CD4-positive, alpha-beta T cell (primary cell): Measurements from ENCODE around the gene CERK. TPM values are rescaled to one million over a fixed set of nuclear protein-coding genes. Genes with fewer than 3 reads are reported as not detected.
A peak's percentile ranks its signal among the peaks of the same experiment; 100 is the strongest.

Experiments
- ATAC-seq: fragments of 200-7000 bp; cut with Tn5 transposase; one replicate; pipeline ENCODE4 v1.10.0; 2022; ENCODE audit warnings: mild to moderate bottlenecking; ENCODE audit not compliant: poor library complexity
- CTCF ChIA-PET: fragments of 350-600 bp; sonication (Branson Sonifier 250); formaldehyde crosslinking; loops from one replicate; lab custom pipeline; 2021; ENCODE audit warnings: antibody characterized with exemption, inconsistent platforms; lab: Charles Lee
- POLR2A ChIA-PET: fragments of 350-600 bp; sonication (Branson Sonifier 250); formaldehyde crosslinking; loops from one replicate; lab custom pipeline; 2021; ENCODE audit warnings: antibody characterized with exemption, inconsistent platforms; lab: Charles Lee
- DNase-seq, 14 experiments: peaks; one replicate each; pipeline ENCODE4 v3.0.0-alpha.2; 2013 to 2020; ENCODE audit warnings: mixed read lengths in 2 of 14
- H3K27ac ChIP-seq, 2 donors: one replicate each; pipeline versions ENCODE4 v1.5.1 to v1.7.0; 2013; ENCODE audit warnings: low read length in 2 of 2, low read depth in 1 of 2, mild to moderate bottlenecking in 1 of 2
- H3K27me3 ChIP-seq, 2 experiments: 1 replicate in 1 of 2; 2 replicates in 1 of 2; pipeline versions ENCODE4 v1.6.1 to v1.7.0; 2013; ENCODE audit warnings: low read length in 2 of 2, control low read depth in 1 of 2, mild to moderate bottlenecking in 1 of 2, moderate library complexity in 1 of 2; ENCODE audit not compliant: insufficient read depth in 2 of 2, control insufficient read depth in 1 of 2
- H3K36me3 ChIP-seq: one replicate; pipeline ENCODE4 v1.6.1; 2013; ENCODE audit warnings: low read length, control low read depth; ENCODE audit not compliant: insufficient read depth
- H3K4me1 ChIP-seq: one replicate; pipeline ENCODE4 v1.6.1; 2013; ENCODE audit warnings: low read length, control low read depth; ENCODE audit not compliant: insufficient read depth
- H3K4me3 ChIP-seq: one replicate; pipeline ENCODE4 v1.5.1; 2013; ENCODE audit warnings: mild to moderate bottlenecking, low read length, moderate library complexity
- H3K9me3 ChIP-seq, 2 experiments: 1 replicate in 1 of 2; 2 replicates in 1 of 2; pipeline versions ENCODE4 v1.6.1 to v1.7.0; 2013; ENCODE audit warnings: low read length in 2 of 2, mild to moderate bottlenecking in 2 of 2, control low read depth in 1 of 2, moderate library complexity in 1 of 2; ENCODE audit not compliant: control insufficient read depth in 1 of 2, insufficient read depth in 1 of 2
- H3K27ac Mint-ChIP-seq: one replicate; pipeline ENCODE4 v1.8.0; 2020; ENCODE audit warnings: mixed read lengths
- H3K27me3 Mint-ChIP-seq: one replicate; pipeline ENCODE4 v1.8.0; 2021; ENCODE audit warnings: mixed read lengths
- H3K36me3 Mint-ChIP-seq: one replicate; pipeline ENCODE4 v1.8.0; 2021; ENCODE audit warnings: low read depth, mixed read lengths
- H3K4me1 Mint-ChIP-seq: one replicate; pipeline ENCODE4 v1.8.0; 2021; ENCODE audit warnings: low read depth, mixed read lengths
- H3K4me3 Mint-ChIP-seq: one replicate; pipeline ENCODE4 v1.8.0; 2020; ENCODE audit warnings: mild to moderate bottlenecking, mixed read lengths
- H3K9me3 Mint-ChIP-seq: one replicate; pipeline ENCODE4 v1.8.0; 2020; ENCODE audit warnings: mixed read lengths
- intact Hi-C, 2 experiments: fragments of 100-400 bp; cut with DNase I in 1 of 2; cut with micrococcal nuclease in 1 of 2; formaldehyde crosslinking; loops; one replicate each; pipeline versions ENCODE4 v1.15.1 to v1.9.0; 2023 to 2025; cut with DNase I, micrococcal nuclease
- total RNA-seq, 174 experiments: library from RNA in 2 of 174; stranded (reverse) in 2 of 174; gene quantifications; one replicate each; pipeline ENCODE4 v1.2.3 and lab custom pipeline; 2021 to 2026
- TF ChIP-seq, protein P1 (sequence below): fragments of 200-600 bp; IDR thresholded peaks from one replicate; pipeline ENCODE4 v1.8.0; 2022; ENCODE audit warnings: antibody characterized with exemption, mild to moderate bottlenecking

The CERK gene
- total RNA-seq, 2 experiments from 2014 or later = 84.6 to 88.5 TPM

DNA sequence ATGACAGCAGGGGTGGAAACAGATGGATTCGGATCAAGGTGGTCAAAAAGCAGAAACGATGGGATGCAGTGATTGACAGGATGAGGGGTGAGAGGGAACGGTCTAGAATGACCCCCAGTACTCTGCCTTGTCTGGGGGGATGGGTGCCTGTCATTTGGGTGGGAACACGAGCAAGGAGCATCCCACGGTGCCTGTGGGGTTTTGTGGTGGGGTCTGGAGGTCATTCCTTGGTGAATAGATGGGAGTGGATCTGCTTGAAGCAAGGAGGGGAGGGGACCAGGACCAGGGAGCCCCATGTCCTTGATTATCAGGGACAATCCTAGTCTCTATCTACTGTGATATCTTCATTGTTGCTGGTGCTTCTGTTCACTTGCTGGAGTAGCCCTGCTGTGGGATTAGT, 8.1 kb upstream of the CERK start:
- peaks cover 0 to 7% of the 10 kb centered on the region in 2 experiments for H3K9me3 ChIP-seq
- no peaks in the 10 kb centered on the region for H3K36me3 ChIP-seq
- no peaks in the 10 kb centered on the region for H3K27me3 ChIP-seq
- ATAC-seq = no peak
- H3K4me3 Mint-ChIP-seq = peak overlapping the region; percentile 20
- H3K4me1 Mint-ChIP-seq = peaks cover 32% of the 10 kb centered on the region
- TF ChIP-seq, protein P1, sequence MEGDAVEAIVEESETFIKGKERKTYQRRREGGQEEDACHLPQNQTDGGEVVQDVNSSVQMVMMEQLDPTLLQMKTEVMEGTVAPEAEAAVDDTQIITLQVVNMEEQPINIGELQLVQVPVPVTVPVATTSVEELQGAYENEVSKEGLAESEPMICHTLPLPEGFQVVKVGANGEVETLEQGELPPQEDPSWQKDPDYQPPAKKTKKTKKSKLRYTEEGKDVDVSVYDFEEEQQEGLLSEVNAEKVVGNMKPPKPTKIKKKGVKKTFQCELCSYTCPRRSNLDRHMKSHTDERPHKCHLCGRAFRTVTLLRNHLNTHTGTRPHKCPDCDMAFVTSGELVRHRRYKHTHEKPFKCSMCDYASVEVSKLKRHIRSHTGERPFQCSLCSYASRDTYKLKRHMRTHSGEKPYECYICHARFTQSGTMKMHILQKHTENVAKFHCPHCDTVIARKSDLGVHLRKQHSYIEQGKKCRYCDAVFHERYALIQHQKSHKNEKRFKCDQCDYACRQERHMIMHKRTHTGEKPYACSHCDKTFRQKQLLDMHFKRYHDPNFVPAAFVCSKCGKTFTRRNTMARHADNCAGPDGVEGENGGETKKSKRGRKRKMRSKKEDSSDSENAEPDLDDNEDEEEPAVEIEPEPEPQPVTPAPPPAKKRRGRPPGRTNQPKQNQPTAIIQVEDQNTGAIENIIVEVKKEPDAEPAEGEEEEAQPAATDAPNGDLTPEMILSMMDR = no peak
- H3K27ac Mint-ChIP-seq = peak overlapping the region; percentile 81
- CTCF ChIA-PET = interaction anchor here (2.9 kb wide), 1 partner anchor 13 kb away, joined by 8 read pairs; no protein-coding TSS in a partner anchor
- peak overlapping the region in 1 of 2 donors; percentile 5 for H3K27ac ChIP-seq
- no peaks in the 10 kb centered on the region for H3K27me3 Mint-ChIP-seq
- H3K36me3 Mint-ChIP-seq = no peaks in the 10 kb centered on the region
- no peaks in the 10 kb centered on the region for H3K9me3 Mint-ChIP-seq
- H3K4me3 ChIP-seq = no peak overlapping the region
- POLR2A ChIA-PET = no interaction called here
- no peak for DNase-seq
- H3K4me1 ChIP-seq = peaks cover 35% of the 10 kb centered on the region
- intact Hi-C loops = no loop called here

DNA sequence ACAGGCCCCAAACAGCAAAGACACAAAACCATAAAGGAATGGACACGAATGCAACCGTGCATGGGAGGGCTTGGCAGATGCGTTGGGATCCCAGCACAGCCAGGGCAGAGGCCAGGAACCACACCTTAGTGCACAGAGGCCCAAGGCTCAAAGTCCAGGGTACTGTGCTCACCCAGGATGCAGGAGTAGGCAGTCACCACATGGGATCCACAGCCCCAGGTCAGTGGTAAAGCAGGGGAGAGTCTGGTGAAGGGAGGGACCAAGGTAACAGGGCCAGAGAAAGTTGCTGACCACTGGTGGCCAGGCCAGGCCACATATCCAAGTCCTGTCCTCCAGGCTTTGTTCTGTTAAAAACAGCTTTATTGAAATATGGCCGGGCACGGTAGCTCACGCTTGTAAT, 6.5 kb upstream of the CERK start:
- Histone ChIP-seq H3K9me3 (peaks cover 0 to 7% of the 10 kb centered on the region in 2 experiments), H3K27me3 (no peaks in the 10 kb centered on the region), H3K27ac (no peak overlapping the region), H3K36me3 (no peaks in the 10 kb centered on the region), H3K4me1 (peaks cover 23% of the 10 kb centered on the region), H3K4me3 (no peak overlapping the region)
- DNase-seq = no peak
- Mint-ChIP-seq H3K9me3 (no peaks in the 10 kb centered on the region), H3K4me1 (peaks cover 24% of the 10 kb centered on the region), H3K36me3 (no peaks in the 10 kb centered on the region), H3K27me3 (no peaks in the 10 kb centered on the region), H3K27ac (peak overlapping the region; percentile 72), H3K4me3 (no peak overlapping the region)
- intact Hi-C loops = no loop called here
- POLR2A ChIA-PET = interaction anchor here (1.3 kb wide), 1 partner anchor 18 kb away, joined by 4 read pairs; the partner anchor contains the start of gene TBC1D22A
- ATAC-seq = no peak
- TF ChIP-seq, protein P1 = no peak
- CTCF ChIA-PET = interaction anchor here (2.9 kb wide), 1 partner anchor 14 kb away, joined by 8 read pairs; no protein-coding TSS in a partner anchor

DNA sequence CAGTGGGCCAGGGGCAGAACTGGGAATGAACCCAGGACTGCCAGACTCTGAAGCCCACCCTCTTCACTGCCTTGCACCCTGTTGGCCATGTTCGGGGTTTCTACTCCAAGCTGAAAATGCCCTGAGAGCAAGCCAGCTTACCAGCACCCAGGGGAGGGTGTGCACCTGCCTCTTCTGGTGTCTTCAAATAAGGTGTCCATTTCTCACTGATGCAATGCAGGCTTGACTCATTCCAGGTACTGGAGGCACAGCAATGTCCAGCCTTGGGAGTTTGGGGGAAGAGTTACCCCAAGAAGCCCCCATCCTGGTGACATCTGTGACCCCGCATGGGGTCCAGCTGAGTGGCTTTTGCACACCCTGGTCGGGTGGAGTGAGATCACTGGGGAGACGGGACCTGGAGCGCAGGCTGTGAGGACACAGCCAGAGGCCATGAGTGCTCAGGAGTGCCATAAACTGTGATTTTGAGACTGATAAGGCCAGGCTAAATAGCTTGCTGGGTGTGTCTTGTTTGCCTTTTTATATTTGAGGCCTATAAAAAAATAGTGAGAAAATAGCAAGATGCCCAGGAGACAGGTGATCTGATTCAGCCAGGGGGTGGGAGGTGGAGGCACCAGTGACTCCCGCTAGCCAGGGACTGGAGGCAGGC, 4.6 kb upstream of the CERK start:
- TF ChIP-seq, protein P1 = no peak
- Mint-ChIP-seq H3K27me3 (no peaks in the 10 kb centered on the region), H3K4me1 (peaks cover 19% of the 10 kb centered on the region), H3K27ac (peak overlapping the region; percentile 99), H3K36me3 (peaks cover 6% of the 10 kb centered on the region), H3K9me3 (no peaks in the 10 kb centered on the region), H3K4me3 (no peak overlapping the region)
- ChIA-PET POLR2A (interaction anchor here (2.2 kb wide), 1 partner anchor 20 kb away, joined by 9 read pairs; the partner anchor contains the start of gene TBC1D22A), CTCF (interaction anchor here (0.5 to 4.6 kb wide), 3 partner anchors 16 to 61 kb away, joined by 3 to 58 read pairs (median 4); no protein-coding TSS in a partner anchor)
- no peaks in the 10 kb centered on the region for H3K36me3 ChIP-seq
- ATAC-seq (no peak), DNase-seq (no peak)
- no peak overlapping the region for H3K27ac ChIP-seq
- peaks cover 0 to 7% of the 10 kb centered on the region in 2 experiments for H3K9me3 ChIP-seq
- peaks cover 15% of the 10 kb centered on the region for H3K4me1 ChIP-seq
- no peaks in the 10 kb centered on the region for H3K27me3 ChIP-seq
- H3K4me3 ChIP-seq = no peak overlapping the region
- intact Hi-C loops = no loop called here
